NCI-H2196 (cell line): ENCODE data around the gene NTRK3.
A peak's percentile ranks its signal among the peaks of the same experiment; 100 is the strongest.

Experiments
- DNase-seq: peaks from one replicate; lab custom pipeline; 2025; ENCODE audit not compliant: unreplicated experiment; lab: John Stamatoyannopoulos, UW

NTRK3 gene

DNA sequence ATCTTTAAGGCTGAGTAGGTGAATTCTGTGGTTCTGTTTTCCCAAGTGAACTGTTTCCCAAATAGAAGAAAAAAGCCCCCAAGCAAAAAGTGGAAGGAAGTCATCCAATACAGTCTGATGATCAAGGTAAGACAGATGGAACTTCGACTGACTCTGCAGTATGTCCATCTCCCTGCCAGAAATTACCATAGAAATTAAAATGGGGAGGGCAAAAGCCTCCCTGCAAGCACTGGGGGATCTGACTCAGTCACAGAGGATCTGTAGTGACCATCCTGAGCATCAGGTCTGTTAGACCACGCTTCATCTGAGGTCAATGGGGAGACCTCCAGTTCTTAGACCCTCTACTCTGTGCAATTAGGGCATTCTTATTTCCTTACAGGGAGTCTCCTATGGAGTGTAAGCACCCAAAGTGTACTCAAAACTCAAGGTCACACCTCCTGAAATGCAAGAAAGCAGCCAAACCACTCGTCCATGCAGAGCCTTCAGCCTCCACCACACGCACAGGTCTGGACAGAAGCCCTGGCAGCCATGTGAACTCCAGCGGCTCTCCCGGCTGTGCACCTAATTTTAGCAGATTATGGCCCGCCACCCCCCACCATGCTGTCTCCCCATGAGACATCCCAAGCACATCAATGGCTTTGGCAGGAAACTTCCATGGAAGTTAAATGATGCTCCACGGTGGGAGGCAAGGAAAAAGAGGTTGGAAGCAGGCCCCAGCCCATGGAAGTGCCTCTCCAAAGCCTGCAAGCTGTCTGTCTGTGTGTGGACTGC lies 348.7 kb downstream of the NTRK3 start:
- no peak for DNase-seq

DNA sequence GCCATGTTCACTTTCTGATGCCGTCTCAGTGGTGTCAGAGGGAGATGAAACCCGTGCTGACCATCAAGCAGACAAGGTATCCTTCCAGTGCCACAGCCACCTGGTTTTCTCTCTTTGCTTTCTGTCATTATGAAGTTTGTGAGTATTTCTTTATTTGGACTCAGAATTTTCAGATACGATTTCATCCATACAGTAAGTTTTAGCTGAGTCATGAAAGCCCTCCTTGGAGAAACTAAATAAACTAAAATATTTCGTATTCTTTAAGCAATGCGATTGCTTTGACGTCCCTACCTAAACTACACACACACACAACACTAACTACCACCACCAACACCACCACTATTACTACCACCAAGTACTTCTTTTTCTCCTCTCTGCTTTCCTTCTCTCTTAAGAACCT lies 350.1 kb downstream of the NTRK3 start:
- no peak for DNase-seq

DNA sequence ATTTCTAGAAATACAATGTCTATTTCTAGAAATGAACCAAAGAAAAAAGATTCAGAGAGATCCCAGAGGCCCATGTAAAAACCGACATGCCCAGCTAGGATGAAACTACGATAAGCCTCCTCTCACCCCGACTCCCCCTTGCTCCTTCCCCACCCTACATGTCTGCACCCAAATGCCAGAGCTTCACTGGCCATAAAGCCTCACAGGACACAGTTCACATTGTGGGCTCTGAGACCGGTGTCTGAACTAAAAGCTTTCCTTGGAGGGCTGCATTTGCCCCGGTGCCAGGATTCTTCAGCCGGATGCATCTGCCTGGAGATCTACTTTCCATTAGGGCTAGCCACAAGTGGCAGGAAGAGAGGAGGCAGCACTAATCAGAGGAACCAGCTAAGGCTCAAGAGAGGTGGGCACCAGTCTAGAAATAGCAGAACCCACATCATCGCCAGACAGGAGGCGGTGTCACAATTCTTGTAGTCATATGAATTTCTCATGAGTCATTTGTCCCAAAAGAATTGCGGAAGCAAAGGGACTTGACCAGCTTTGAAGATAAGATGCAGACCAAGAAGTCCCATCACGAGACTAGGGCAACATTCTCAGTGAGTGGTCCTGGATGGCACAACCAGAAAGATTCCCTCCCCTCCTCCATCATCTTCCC lies 353.6 kb downstream of the NTRK3 start:
- no peak for DNase-seq

DNA sequence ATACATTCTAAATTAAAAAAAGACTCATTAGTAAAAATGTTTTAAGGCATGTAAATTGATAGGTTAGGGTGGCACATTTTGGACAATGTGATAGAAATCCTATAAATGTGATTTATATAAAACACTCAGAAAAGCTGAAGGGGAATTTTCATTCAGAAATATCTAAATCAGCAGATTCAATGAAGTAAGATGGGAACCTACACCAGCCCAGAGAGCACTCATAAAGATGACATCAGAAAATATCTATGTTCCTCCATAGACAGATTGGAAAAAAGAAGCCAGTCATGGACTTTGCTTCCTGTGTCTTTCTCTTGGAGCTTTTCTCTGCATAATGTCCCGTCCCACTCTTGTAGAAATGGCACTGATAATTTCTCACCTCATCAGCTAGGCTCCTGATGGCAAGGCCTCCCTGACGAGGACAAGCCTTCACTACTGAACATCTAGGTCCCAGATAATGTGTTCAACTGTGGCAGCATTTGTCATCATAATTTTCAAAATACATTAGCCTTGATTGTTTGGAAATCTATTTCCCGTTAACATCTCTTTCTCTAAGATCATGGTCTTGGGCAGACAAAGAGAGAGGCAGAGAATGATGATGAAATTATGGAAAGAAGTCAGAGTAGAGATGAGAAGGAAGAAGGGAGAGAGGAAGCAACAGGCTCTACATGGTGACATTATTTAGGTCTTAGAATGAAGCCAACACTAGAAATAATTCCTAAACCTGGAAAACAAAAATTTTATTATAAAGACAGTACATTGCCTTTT lies 354.4 kb downstream of the NTRK3 start:
- no peak for DNase-seq

DNA sequence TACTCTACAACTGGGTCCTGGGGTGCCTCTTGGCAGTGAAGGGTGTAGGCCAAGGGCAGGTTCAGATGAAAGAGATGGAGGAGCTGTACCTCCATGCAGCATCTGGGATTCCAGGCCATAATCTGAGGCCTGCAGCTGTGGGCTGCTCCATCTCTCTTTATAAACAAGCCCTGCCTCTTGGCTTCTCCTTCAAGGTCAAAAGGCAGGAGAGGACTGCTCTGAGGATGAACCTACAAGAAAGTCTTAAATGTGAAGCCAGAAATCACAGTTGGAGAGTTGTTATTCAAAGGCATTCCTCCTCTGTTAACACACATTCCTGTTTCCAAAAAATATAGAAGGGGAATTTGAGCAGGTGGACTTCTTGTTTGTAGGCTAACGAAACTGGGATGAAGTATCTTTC lies 355.5 kb downstream of the NTRK3 start:
- DNase-seq: no peak

DNA sequence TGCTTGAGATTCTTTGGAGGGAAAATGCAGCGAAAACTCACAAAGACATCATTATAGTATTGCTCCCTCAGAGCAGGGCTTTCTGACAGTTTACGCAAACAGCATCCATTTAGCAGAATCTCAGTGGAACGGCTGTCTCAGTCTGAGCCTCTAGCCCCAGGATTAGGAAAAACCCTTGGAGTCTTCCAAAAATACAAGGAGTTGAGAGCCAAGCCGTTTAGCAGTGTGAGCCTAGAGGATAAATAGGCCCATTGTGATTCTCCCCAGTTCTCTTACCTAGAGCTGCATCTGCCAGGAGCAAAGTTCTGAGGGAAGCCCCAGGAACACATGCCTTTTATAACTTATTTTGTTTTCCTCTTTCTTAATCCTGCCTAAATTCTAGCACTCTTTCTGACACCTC lies 359.6 kb downstream of the NTRK3 start:
- no peak for DNase-seq

DNA sequence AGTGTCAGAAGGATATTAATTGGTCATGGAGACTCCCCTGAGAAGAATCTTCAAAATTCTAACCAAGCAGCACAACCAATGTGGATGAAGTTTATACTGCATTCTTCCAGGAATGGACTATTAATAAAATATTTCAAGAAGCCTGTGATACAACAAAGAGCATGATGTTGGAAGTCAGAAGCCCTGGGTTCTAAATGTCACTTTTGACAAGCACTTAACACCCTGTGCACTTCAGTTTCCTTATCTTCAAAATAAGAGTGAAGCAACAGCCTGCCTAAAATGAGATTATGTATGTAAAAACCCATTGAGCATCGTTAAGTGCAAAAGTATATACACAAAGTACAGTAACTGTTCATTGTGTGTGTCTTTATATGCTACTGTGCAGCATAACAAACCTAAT lies 369.4 kb downstream of the NTRK3 start:
- DNase-seq: no peak

DNA sequence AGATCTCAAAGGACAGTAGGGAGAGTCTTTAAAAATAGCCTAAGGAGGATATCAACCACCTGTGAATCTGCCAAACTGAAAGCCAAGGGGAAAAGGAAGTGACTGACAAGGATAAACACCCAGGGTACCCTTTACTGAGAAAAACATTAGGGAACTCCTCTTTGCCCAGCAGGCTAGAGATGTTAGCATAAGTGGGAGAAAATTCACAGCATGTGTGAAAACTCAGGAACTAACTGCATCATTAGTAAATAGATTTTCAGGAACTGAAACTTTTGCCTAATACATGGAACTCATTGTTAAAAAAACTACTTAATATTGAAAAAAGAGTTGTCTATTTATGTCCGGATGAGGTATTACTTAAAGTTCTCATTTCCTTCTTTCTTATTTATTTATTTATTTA lies 375.5 kb downstream of the NTRK3 start:
- DNase-seq: no peak

DNA sequence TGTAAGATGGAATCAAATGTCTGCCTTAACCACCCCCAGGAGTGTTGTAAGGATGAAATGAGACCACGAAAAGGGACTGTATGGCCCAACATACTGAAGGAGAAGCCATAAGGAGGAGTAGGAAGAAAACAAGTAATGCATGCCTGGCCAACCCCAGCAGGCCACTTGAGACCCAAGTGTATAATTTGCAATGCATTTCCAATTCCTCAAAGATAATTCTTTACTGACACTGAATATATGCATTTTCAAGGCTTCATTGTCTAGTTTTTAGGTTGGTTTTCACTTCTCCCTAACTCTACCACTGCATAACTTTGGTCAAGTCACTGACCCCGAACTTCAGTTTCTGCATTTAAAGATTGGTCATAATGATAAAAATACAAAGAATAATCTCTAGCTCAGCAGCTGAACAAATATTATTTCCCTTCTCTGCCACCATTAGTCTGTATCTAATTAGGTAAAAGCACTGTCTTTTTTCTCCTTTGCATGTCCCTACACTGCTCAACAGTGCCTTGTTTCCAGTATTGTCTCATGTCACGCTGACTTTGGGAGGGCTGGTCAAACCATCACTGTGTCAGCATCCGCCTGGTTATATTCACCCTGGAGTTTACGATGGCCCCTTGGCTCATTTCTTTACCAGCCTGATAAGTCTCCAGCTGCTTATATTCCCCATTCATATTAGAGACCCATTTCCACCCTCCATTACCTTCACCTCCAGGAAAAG lies 378.6 kb downstream of the NTRK3 start:
- no peak for DNase-seq

DNA sequence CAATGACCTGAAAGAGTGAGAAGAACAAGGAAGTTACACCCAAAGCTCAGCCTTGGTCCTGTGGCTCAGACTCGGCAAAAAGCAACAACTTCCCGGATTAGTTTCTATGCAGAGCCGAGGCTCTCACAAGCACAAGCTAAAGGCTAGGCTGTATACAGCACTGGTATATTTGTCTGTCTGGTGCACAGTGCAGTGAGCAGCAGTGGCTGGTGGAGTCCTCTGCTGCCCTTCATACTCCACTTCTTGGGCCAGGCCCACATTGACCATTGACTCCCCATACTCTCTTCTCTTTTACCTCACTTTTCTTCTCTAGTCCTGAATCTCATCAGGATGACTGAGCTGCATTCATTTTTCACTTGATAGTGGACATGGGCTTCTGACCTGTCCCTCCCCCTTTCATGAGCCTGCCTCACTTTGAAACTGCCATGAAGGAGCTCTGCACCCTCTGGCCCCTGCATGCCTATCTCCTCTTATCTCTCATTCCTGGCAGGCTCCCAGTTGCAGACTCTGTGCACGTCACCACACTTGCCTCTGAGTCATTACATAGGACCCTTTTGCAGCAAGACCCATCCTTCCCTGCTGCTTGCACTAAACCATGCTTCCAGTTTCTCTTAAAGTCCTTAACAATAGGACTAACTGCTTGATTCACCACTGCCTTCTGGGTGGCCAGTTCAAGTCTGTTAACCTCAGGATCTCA lies 379.3 kb downstream of the NTRK3 start:
- no peak for DNase-seq

DNA sequence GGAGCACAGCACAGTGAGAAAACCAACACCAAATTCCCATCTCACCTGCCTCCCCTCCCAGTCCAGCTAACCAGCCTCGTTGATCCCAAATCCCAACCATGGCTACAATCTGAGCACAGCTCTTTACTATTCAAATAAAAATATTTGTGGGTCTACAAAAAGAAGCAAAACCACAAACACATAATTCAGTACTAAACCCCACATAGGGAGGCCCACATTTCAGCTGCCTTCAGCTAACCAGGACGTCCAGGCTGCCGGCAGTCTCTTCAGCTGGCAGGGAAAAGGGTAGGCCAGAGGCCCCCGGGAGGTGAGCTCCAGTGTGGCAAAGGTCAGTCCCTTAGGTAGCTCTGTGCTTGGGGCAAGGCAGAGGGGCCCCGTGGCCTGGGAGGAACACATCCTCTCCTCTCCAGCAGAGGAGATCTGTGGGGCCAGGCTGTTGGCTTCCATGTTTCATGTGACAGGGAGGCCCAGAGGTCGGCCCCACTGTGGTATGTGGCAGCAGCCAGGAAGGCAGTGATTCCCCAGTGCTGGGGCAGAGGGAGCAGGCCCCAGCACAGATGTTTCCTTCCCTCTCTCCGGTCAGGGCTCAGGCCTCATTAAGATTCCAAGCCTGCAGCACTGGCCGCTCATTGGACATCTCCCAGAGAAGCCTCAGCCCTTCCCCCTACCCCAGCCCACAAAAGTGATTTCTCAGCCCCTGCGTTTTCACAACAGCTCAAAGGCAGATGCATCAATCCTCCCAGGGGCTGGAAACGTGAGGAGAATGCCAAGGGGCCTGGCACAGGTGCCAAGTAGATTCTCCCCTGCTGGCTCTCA lies 381.4 kb downstream of the NTRK3 start:
- no peak for DNase-seq

DNA sequence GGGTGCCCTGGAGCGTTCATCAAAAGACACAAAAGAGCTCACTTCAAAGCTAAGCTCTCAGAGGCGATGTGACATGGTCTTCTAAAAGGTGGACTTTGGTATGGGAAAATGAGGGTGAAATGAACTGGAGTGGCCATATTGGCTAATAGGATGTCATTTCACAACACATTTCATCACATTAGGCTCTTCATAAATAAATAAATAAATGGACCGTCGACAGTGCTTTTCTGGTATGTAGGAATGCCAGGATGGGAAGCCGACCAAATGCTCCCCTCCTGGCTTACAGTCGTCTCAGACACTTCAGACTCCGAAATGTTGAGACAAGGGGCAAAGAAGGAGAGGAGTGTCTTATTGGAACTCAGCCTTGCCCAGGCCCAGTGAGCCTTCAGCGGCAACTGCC lies 383.0 kb downstream of the NTRK3 start:
- DNase-seq: no peak

DNA sequence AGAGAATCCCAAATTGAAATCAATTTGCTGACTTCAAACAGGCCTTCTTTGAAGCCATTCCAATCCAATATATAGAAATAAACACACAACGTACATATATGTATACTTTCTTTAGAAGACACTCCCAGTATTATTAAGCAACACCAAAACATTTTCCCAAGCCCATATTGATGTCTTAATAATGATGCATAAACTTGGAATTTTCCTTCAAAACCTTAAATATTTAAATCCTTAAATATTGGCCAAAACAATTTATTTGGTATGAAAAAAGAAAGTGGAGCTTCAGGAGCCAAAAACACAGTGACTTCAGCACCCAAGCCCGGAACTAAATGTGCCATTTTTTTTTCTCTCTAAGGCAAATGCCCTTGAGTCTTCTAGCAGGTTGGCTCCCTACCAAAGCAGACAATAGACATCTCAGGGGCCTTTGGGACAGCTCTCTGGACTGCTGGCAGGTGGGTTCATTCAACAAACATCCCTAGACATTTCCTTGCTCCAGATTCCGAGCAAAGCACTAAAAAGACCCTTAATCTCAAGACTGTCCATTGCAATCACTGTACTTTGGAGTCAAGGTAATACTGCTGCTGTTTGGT lies 384.7 kb downstream of the NTRK3 start:
- DNase-seq: no peak

DNA sequence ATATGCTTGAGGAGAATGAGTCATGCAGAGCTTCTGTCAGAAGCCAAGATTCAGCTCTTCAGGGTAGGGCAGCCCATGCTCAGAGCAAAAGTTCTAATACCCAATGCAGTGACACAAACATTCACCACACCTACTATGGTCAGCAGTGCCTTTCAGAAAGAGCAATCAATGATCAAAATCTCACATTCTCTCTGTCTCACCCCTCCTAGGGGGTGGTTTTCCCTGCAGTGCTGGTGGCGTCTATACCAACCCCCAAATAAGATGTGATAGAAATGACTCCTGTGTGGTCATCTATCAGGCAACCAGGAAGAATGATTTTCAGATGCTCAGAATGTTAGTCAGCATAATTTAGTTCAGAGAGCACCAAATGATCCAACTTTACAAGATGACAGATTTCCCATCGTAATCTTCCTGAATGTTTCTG lies 385.3 kb downstream of the NTRK3 start:
- no peak for DNase-seq

DNA sequence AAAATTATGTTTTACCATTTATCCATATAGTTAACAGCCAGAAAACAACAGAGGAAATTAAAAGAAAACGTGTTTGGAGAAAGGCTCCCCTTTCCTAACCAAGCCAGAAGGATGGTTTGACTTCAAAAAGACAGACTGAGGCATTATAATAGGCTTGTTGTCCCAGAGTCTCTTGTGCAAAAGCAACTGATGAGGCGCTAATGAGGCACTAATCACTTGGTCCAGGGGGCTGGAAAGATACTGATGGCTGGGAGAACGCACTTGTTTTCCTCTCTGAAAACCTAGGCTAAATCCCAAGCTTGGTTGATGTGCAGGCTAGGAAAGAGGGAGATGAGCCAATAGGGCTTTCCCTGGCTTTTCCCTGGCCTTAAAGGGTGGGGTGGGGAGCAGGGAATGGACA lies 389.6 kb downstream of the NTRK3 start:
- DNase-seq: no peak

DNA sequence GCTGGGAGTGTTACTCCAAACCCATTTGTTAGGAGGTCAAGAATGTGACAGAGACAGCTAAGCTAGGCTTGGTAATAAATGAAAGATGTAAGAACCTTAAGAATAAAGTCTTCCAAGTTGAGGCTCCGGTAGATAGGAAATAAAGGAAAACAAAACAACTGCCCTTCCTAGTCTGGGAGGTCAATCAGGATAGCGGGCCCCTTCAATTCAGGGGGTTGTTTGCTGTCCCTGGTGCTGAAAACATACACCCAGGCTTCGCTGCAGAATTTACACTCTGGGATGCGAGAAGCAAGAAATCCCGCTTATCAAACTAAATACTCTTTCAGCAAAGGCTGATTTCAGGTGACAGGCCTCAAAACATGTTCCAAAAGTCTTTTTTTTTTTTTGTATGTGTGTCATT lies 393.4 kb downstream of the NTRK3 start:
- no peak for DNase-seq

DNA sequence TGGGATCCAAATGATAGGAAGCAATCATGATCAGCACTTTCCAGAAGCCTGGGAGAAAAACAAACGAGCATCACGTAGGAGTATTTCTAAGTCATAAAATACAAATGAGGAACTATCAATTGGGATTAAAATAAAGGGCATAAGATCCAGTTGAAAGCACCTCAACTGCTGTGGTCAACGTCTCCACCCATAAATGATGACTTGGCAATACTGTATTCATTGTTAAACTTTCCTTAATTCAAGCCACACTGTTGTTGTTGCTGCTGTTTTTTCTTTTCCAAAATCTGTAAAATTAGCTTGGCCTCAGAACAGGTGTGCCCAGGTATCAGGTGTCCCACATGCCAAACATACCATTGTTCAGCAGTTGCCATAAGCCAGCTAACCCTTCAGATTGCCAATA lies 395.8 kb downstream of the NTRK3 start:
- no peak for DNase-seq

DNA sequence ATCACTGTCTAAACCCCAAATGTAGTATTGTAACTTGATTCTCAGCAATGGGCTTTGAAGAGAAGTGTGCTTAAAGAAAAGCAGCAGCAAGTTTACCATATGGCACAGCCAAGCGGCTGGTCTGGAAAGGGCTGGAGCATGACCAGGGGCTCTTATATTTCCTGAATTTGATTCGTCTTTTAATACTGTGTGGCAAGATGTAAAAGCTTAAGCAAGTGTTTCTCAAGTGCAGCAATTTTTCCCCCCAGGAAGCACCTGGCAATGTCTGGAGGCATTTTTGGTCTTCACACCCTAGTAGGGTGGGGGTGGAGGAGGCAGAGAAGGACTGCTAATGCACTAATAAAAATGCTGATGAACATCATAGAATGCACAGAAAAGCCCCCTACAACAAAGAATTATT lies 397.9 kb downstream of the NTRK3 start:
- no peak for DNase-seq

DNA sequence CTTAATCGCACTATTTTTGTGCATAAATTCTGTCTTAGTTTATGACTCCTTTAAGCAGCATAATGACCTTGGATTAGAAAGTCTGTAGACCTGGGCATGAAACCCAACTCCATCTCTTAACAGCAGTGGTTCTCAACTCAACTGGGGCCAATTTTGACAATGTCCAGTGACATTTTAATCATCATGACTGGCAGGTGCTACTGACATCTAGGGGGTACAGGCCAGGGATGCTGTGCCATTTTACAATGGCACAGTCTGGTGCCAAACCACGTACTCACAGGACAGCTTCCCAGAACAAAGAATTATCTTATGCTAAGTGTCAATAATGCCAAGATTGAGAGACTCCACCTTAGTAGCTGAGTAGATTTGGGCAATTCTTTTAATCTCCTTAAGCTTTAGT lies 405.0 kb downstream of the NTRK3 start:
- DNase-seq: no peak

DNA sequence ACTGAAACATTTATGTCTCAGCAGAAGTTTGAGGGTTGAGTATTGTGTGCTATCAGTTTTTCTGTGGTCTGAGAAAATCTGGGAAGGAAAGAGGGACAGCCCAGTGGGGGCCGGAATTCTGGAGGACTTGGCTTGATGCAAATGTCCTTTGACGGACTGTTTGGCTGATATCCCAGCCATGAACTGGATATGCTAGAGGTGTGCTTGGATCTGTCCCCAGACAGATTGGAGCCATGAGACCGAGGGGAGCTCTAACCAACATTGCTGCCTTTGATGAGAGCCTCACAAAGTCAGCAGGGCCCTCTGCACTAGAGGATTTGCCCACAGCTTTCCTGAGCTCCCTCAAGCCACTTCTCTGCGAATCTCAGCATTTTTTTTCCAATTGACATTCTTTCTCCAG lies 405.6 kb downstream of the NTRK3 start:
- peak; percentile 16 for DNase-seq
